HepG2 (cell line): ENCODE data around the gene FAM24B. TPM values are rescaled to one million over a fixed set of nuclear protein-coding genes. Genes with fewer than 3 reads are reported as not detected.
A peak's percentile ranks its signal among the peaks of the same experiment; 100 is the strongest.

ENCODE experiments used
- ASH2L ChIP-seq: fragments of 300-600, 200-600 bp; sonication (generic); IDR thresholded peaks from 2 replicates; pipeline ENCODE4 v1.7.0; 2017; ENCODE audit warnings: low read depth, mild to moderate bottlenecking, moderate library complexity, mixed read lengths, low read length; ENCODE audit not compliant: insufficient read length
- ATF5 ChIP-seq: sonication (generic); formaldehyde crosslinking; IDR thresholded peaks from 2 replicates; pipeline ENCODE4 v1.4.0; 2020; ENCODE audit warnings: mild to moderate bottlenecking, low read depth, missing genetic modification reagents
- KLF13 ChIP-seq: sonication (generic); formaldehyde crosslinking; IDR thresholded peaks from 2 replicates; pipeline ENCODE4 v1.4.0; 2020; ENCODE audit warnings: mild to moderate bottlenecking, missing genetic modification reagents
- NFE2 ChIP-seq: sonication (generic); formaldehyde crosslinking; IDR thresholded peaks from 2 replicates; pipeline ENCODE4 v1.4.0; 2020; ENCODE audit warnings: missing genetic modification reagents
- NFE2L1 ChIP-seq: sonication (generic); formaldehyde crosslinking; IDR thresholded peaks from 2 replicates; pipeline ENCODE4 v1.4.0; 2020; ENCODE audit warnings: missing genetic modification reagents, mild to moderate bottlenecking, borderline replicate concordance
- RNF2 ChIP-seq: fragments of 450-650 bp; conservative IDR thresholded peaks from 2 replicates; pipeline ENCODE4 v1.6.1; 2016; ENCODE audit warnings: low read depth
- SMAD9 ChIP-seq: sonication (generic); formaldehyde crosslinking; IDR thresholded peaks from 2 replicates; pipeline ENCODE4 v1.5.1; 2020; ENCODE audit warnings: mild to moderate bottlenecking, missing genetic modification reagents
- SMARCC2 ChIP-seq: fragments of 450-650 bp; IDR thresholded peaks from 2 replicates; pipeline ENCODE4 v1.6.1; 2017; ENCODE audit warnings: antibody characterized with exemption, mild to moderate bottlenecking
- SOX13 ChIP-seq, 3 experiments: fragments of 450-650 bp in 1 of 3; sonication (generic) in 1 of 3; formaldehyde crosslinking in 1 of 3; IDR thresholded peaks in 2 of 3; conservative IDR thresholded peaks in 1 of 3; 2 replicates each; pipeline versions ENCODE4 v1.5.0 to v1.6.1; 2016 to 2020; ENCODE audit warnings: antibody characterized with exemption in 1 of 3, mild to moderate bottlenecking in 1 of 3, missing compliant biosample characterization in 1 of 3, missing genetic modification reagents in 1 of 3, moderate library complexity in 1 of 3
- TAF1 ChIP-seq: sonication (generic); formaldehyde crosslinking; IDR thresholded peaks from 2 replicates; pipeline ENCODE4 v1.4.0; 2020; ENCODE audit warnings: missing genetic modification reagents
- TFDP2 ChIP-seq: sonication (generic); formaldehyde crosslinking; IDR thresholded peaks from 2 replicates; pipeline ENCODE4 v1.4.0; 2020; ENCODE audit warnings: missing genetic modification reagents
- ZBTB43 ChIP-seq: sonication (generic); formaldehyde crosslinking; conservative IDR thresholded peaks from 2 replicates; pipeline ENCODE4 v1.4.0; 2020; ENCODE audit warnings: missing genetic modification reagents
- ZMAT3 ChIP-seq: sonication (generic); formaldehyde crosslinking; conservative IDR thresholded peaks from 2 replicates; pipeline ENCODE4 v1.7.0; 2021; ENCODE audit warnings: missing genetic modification reagents
- ZNF280D ChIP-seq: sonication (generic); formaldehyde crosslinking; IDR thresholded peaks from 2 replicates; pipeline ENCODE4 v1.5.1; 2020; ENCODE audit warnings: mild to moderate bottlenecking, missing genetic modification reagents
- ZNF672 ChIP-seq: sonication (generic); formaldehyde crosslinking; IDR thresholded peaks from 2 replicates; pipeline ENCODE4 v1.8.1; 2022; ENCODE audit warnings: missing genetic modification reagents
- ZNF710 ChIP-seq: sonication (generic); formaldehyde crosslinking; IDR thresholded peaks from 2 replicates; pipeline ENCODE4 v1.5.0; 2020; ENCODE audit warnings: mild to moderate bottlenecking, missing genetic modification reagents, borderline replicate concordance
- ZNF773 ChIP-seq: sonication (generic); formaldehyde crosslinking; IDR thresholded peaks from 2 replicates; pipeline ENCODE4 v1.4.0; 2020; ENCODE audit warnings: missing genetic modification reagents, borderline replicate concordance
- ZSCAN31 ChIP-seq: sonication (generic); formaldehyde crosslinking; IDR thresholded peaks from 2 replicates; pipeline ENCODE4 v1.5.0; 2020; ENCODE audit warnings: low read depth, mild to moderate bottlenecking, missing genetic modification reagents
- polyA plus RNA-seq, 8 experiments: library from polyadenylated mRNA; depleted of rRNA in 3 of 8; stranded (reverse) in 7 of 8; unstranded in 1 of 8; fragments of >200 nt; fragmentation: Illumina TruSeq in 4 of 8; extraction: Trizol in 4 of 8; gene quantifications; 2 replicates each; pipeline versions ENCODE4 v1.2.1 to v1.2.3, GENCODE V29; 2011 to 2016; ENCODE audit warnings: low read depth in 4 of 8, missing spikeins in 1 of 8, mixed read lengths in 1 of 8; ENCODE audit not compliant: insufficient read depth in 1 of 8
- total RNA-seq, 5 experiments: library from RNA; depleted of rRNA; stranded (reverse); fragments of >200 nt; fragmentation: Illumina TruSeq; extraction: Trizol; gene quantifications; 2 replicates each; pipeline ENCODE4 v1.2.3, GENCODE V29; 2016; ENCODE audit warnings: low read depth in 1 of 5

FAM24B gene
- total and polyA plus RNA-seq, 2 of the 13 experiments (the other 11 are each of a cell fraction or from before 2014, with no cell fraction given): 1.9 to 3.0 TPM

GRCh38 chr10:122879339-122880273, at the start of gene FAM24B (continued):
- TF ChIP-seq ZNF280D (peak; percentile 73; the same call in 1 of the 2 replicates), ZBTB43 (CRISPR knock-in tag) (peak; percentile 25; the same call in 1 of the 2 replicates), KLF13 (CRISPR knock-in tag) (no peak), ZNF773 (0 out of 2 replicates have a peak, but pooled peaks have one; percentile 79), ZSCAN31 (peak; percentile 46; the same call in 1 of the 2 replicates), ZNF672 (CRISPR knock-in tag) (no peak; the same call in 1 of the 2 replicates), SMARCC2 (no peak), ZNF710 (CRISPR knock-in tag) (0 out of 2 replicates have a peak, but pooled peaks have one; percentile 15), RNF2 (peak; percentile 72), ZMAT3 (CRISPR knock-in tag) (peak; percentile 93), NFE2L1 (no peak; the same call in 1 of the 2 replicates), TAF1 (CRISPR knock-in tag) (peak; percentile 56; the same call in 1 of the 2 replicates), SOX13 (IDR thresholded peaks at IDR 0.05) (no peak), SOX13 (CRISPR knock-in tag; conservative IDR thresholded peaks at IDR 0.05 in 1 of 2, IDR thresholded peaks at IDR 0.05 in 1 of 2) (no peak), TFDP2 (CRISPR knock-in tag) (peak; percentile 93), ASH2L (peak; percentile 49), SMAD9 (no peak), ATF5 (CRISPR knock-in tag) (no peak; the same call in 1 of the 2 replicates), NFE2 (CRISPR knock-in tag) (no peak)
